Measurements from ENCODE around the gene CSF1R.
"Not testable (repeated sequence)": the region's sequence is repeated elsewhere in the genome, so short reads cannot be mapped to it uniquely, and the experiment has no call there.

Gene CSF1R

GRCh38 chr5:150051657-150052195 is 34.6 kb downstream of the CSF1R start:
- Histone ChIP-seq H2AFZ (ENCODE audit: low read length) (no peak overlapping the region), H3K9me3 (ENCODE audit: low read length) (no peaks in the 10 kb centered on the region), H3K9me2 (ENCODE audit: low read depth, low read length) (no peaks in the 10 kb centered on the region), H4K20me1 (ENCODE audit: insufficient read depth, low read length) (no peaks in the 10 kb centered on the region), H3K4me1 (ENCODE audit: insufficient read depth, low read length, severe bottlenecking) (no peaks in the 10 kb centered on the region), H3K27ac (ENCODE audit: low read depth, low read length, poor library complexity, severe bottlenecking) (no peak overlapping the region), H3K36me3 (ENCODE audit: insufficient read depth, low read length) (peaks cover 87% of the 10 kb centered on the region), H3K4me2 (ENCODE audit: low read length) (no peak overlapping the region), H3K27me3 (ENCODE audit: insufficient read depth, low read length) (no peaks in the 10 kb centered on the region), H3K9ac (ENCODE audit: low read length) (no peak overlapping the region), H3F3A (ENCODE audit: insufficient read depth, low read length) (no peaks in the 10 kb centered on the region), H3K79me2 (ENCODE audit: insufficient read depth, low read length) (no peaks in the 10 kb centered on the region), H3K4me3 (ENCODE audit: low read depth, low read length, poor library complexity, severe bottlenecking) (no peak overlapping the region)
- TF ChIP-seq CTCF (IDR thresholded peaks at IDR 0.05; ENCODE audit: low read length): no peak
- TF ChIP-seq EZH2 (IDR thresholded peaks at IDR 0.05; ENCODE audit: borderline replicate concordance, low read length): no peak

DNA sequence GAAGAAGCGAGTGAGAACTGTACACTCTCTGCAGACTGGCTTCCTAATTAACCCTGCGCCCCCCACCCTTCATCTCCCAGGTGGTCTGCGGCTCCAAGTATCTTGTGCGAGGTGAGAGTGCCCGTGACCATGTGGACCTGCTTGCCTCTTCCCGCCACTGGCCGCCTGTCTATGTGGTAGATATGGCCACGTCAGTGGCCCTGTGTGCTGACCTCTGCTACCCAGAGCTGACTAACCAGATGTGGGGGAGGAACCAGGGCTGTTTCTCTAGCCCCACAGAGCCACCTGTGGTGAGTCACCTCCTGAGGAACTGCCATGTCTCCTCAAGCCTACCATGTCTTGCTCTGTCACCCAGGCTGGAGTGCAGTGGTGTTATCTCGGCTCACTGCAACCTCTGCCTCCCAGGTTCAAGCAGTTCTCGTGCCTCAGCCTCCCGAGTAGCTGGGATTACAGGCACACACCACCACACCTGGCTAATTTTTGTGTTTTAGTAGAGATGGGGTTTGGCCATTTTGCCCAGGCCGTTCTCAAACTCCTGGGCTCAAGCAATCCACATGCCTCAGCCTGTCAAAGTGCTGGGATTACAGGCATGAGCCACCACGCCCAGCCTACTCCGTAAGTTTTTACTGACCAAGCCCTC is 36.1 kb downstream of the CSF1R start:
- not testable (repeated sequence) for H3K27me3 ChIP-seq (ENCODE audit: insufficient read depth, low read length); H3K4me3 ChIP-seq (ENCODE audit: low read depth, low read length, poor library complexity, severe bottlenecking); H3K79me2 ChIP-seq (ENCODE audit: insufficient read depth, low read length); H3F3A ChIP-seq (ENCODE audit: insufficient read depth, low read length); H3K4me1 ChIP-seq (ENCODE audit: insufficient read depth, low read length, severe bottlenecking); H3K9ac ChIP-seq (ENCODE audit: low read length); H4K20me1 ChIP-seq (ENCODE audit: insufficient read depth, low read length); H3K4me2 ChIP-seq (ENCODE audit: low read length); H3K9me2 ChIP-seq (ENCODE audit: low read depth, low read length); H3K27ac ChIP-seq (ENCODE audit: low read depth, low read length, poor library complexity, severe bottlenecking); H2AFZ ChIP-seq (ENCODE audit: low read length); H3K9me3 ChIP-seq (ENCODE audit: low read length)
- peaks cover 95% of the 10 kb centered on the region for H3K36me3 ChIP-seq (ENCODE audit: insufficient read depth, low read length)

DNA sequence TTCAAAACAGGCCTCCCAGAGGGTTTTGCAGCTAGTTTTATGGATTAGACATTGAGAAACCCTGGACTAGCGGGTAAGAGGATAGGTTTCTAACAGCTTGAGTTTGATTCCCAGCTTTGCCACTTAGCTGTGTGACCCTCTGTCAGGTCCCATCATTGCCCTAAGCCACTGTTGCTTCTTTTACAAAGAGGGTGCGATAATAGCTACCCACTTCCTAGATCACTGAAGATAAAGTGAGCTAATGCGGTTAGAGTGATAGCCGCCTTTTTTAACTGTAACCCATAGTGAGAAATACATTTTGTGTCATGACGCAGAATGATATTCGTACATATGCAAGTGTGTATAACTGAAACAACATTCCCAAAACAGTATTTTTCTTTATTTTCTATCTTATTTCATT is 40.3 kb downstream of the CSF1R start:
- Histone ChIP-seq H3K9me2 (ENCODE audit: low read depth, low read length) (no peaks in the 10 kb centered on the region), H3K36me3 (ENCODE audit: insufficient read depth, low read length) (peaks cover 95% of the 10 kb centered on the region), H3K4me3 (ENCODE audit: low read depth, low read length, poor library complexity, severe bottlenecking) (no peak overlapping the region), H2AFZ (ENCODE audit: low read length) (no peak overlapping the region), H3K27ac (ENCODE audit: low read depth, low read length, poor library complexity, severe bottlenecking) (no peak overlapping the region), H4K20me1 (ENCODE audit: insufficient read depth, low read length) (no peaks in the 10 kb centered on the region), H3K9me3 (ENCODE audit: low read length) (no peaks in the 10 kb centered on the region), H3F3A (ENCODE audit: insufficient read depth, low read length) (no peaks in the 10 kb centered on the region), H3K27me3 (ENCODE audit: insufficient read depth, low read length) (no peaks in the 10 kb centered on the region), H3K4me2 (ENCODE audit: low read length) (no peak overlapping the region), H3K9ac (ENCODE audit: low read length) (no peak overlapping the region), H3K79me2 (ENCODE audit: insufficient read depth, low read length) (no peaks in the 10 kb centered on the region), H3K4me1 (ENCODE audit: insufficient read depth, low read length, severe bottlenecking) (no peaks in the 10 kb centered on the region)
- TF ChIP-seq EZH2 (IDR thresholded peaks at IDR 0.05; ENCODE audit: borderline replicate concordance, low read length) (no peak), CTCF (IDR thresholded peaks at IDR 0.05; ENCODE audit: low read length) (no peak)

DNA sequence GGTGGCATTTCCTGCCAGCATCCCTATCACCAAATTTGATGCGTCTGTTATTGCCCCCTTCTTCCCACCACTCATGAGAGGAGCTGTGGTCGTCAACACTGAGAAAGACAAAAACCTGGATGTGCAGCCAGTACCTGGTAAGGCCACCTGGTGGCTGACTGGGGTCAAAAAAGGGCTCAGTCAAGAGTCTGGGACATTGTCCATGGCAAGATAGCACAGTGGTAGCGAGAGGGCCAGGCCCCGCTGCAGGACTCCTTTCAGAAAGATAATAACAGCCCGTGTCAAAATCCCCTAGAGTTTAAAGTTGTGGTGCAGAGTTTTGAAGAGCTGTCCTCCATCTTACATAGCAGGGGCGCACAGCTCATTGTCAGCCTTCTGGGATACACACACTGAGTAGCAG is 40.8 kb downstream of the CSF1R start:
- Histone ChIP-seq H3K9me3 (ENCODE audit: low read length) (no peaks in the 10 kb centered on the region), H3F3A (ENCODE audit: insufficient read depth, low read length) (no peaks in the 10 kb centered on the region), H3K36me3 (ENCODE audit: insufficient read depth, low read length) (peaks cover 95% of the 10 kb centered on the region), H3K27me3 (ENCODE audit: insufficient read depth, low read length) (no peaks in the 10 kb centered on the region), H4K20me1 (ENCODE audit: insufficient read depth, low read length) (no peaks in the 10 kb centered on the region), H3K9me2 (ENCODE audit: low read depth, low read length) (no peaks in the 10 kb centered on the region), H3K4me3 (ENCODE audit: low read depth, low read length, poor library complexity, severe bottlenecking) (no peak overlapping the region), H3K9ac (ENCODE audit: low read length) (no peak overlapping the region), H3K4me1 (ENCODE audit: insufficient read depth, low read length, severe bottlenecking) (no peaks in the 10 kb centered on the region), H3K27ac (ENCODE audit: low read depth, low read length, poor library complexity, severe bottlenecking) (no peak overlapping the region), H2AFZ (ENCODE audit: low read length) (no peak overlapping the region), H3K79me2 (ENCODE audit: insufficient read depth, low read length) (no peaks in the 10 kb centered on the region), H3K4me2 (ENCODE audit: low read length) (no peak overlapping the region)
- no peak; the same call in 1 of the 2 replicates for TF ChIP-seq CTCF (IDR thresholded peaks at IDR 0.05; ENCODE audit: low read length)
- no peak for TF ChIP-seq EZH2 (IDR thresholded peaks at IDR 0.05; ENCODE audit: borderline replicate concordance, low read length)
